ENCODE results near the gene CEACAM8. TPM values are rescaled to one million over a fixed set of nuclear protein-coding genes. Genes with fewer than 3 reads are reported as not detected.
A peak's percentile ranks its signal among the peaks of the same experiment; 100 is the strongest.
"Not testable (repeated sequence)": the region's sequence is repeated elsewhere in the genome, so short reads cannot be mapped to it uniquely, and the experiment has no call there.

Gene CEACAM8
- not detected for polyA plus RNA-seq

- Mint-ChIP-seq H3K4me1 (no peaks in the 10 kb centered on the region), H3K36me3 (no peaks in the 10 kb centered on the region)
Measured at GRCh38 chr19:42594617-42595489, at the start of gene CEACAM8. Gene CEACAM8, minus strand, starts transcription at chr19:42594924. Its CDS starts 96 bp downstream, at chr19:42594828.

DNA sequence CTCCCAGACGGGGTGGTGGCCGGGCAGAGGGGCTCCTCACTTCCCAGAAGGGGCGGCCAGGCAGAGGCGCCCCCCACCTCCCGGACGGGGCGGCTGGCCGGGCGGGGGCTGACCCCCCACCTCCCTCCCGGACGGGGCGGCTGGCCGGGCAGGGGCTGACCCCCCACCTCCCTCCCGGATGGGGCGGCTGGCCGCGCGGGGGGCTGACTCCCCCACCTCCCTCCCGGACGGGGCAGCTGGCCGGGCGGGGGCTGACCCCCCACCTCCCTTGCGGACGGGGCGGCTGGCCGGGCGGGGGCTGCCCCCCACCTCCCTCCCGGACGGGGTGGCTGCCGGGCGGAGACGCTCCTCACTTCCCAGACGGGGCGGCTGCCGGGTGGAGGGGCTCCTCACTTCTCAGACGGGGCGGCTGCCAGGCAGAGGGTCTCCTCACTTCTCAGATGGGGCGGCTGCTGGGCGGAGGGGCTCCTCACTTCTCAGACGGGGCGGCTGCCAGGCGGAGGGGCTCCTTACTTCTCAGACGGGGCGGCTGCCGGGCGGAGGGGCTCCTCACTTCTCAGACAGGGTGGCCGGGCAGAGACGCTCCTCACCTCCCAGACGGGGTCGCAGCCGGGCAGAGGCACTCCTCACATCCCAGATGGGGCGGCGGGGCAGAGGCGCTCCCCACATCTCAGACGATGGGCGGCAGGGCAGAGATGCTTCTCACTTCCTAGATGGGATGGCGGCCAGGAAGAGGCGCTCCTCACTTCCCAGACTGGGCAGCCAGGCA lies 44.8 kb upstream of the CEACAM8 start:
- H3K27me3 Mint-ChIP-seq (ENCODE audit: low read depth in 3 of 3); H3K9me3 Mint-ChIP-seq; H3K4me1 Mint-ChIP-seq; H3K36me3 Mint-ChIP-seq; H3K27ac Mint-ChIP-seq; DNase-seq; H3K4me3 Mint-ChIP-seq: not testable (repeated sequence)

More at GRCh38 chr19:42594617-42595489, at the start of gene CEACAM8:
- DNase-seq: no peak
- Mint-ChIP-seq H3K9me3 (no peaks in the 10 kb centered on the region), H3K27me3 (ENCODE audit: low read depth in 3 of 3) (peaks cover 4 to 11% (median 8%) of the 10 kb centered on the region in 3 donors), H3K27ac (no peak within 1 kb of the TSS), H3K4me3 (no peak within 1 kb of the TSS)

GRCh38 chr19:42635233-42635539 lies 40.5 kb upstream of the CEACAM8 start:
- Mint-ChIP-seq H3K4me3 (no peak overlapping the region), H3K27me3 (ENCODE audit: low read depth in 3 of 3) (peaks cover 4 to 8% (median 5%) of the 10 kb centered on the region in 3 donors), H3K9me3 (no peaks in the 10 kb centered on the region), H3K27ac (no peak overlapping the region), H3K36me3 (no peaks in the 10 kb centered on the region), H3K4me1 (no peaks in the 10 kb centered on the region)
- no peak for DNase-seq

DNA sequence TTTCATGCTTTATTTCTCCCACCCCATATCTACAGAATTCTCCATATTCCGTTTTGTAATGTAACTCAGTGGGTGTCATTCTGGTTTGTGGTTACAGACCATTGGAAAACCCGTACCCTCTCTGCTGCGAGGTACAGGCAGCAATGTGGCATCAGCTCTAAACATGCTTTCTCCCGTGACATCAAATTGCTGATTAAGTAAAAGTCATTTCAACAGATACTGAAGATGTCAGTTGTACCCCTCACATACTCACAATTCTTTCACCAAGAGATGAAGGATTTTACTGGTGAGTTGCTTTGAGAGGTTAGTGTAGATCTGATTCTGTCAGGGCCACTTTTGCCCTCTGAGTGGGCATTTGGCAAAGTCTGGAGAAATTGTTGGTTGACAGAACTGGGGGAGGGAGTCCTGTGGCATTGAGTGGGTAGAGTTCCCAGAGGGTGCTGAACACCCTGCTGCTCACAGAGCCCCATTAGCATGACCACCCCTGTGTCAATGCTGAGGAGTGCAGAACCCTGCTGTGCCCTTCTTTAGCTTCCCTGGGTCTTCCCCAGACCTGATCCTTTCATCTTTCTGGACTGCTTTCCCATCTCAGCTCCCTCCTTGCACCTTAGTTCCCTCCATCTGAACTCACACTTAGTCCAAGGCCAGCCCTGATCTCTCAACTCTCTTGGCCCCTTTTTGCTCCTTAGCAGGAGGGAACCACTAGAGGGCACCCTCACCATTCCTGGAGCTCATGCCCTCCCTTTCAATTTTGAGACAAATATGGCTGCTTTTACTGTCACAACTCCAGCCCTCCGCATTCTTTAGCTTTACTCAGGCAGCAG lies 39.9 kb upstream of the CEACAM8 start:
- H3K9me3 Mint-ChIP-seq: no peaks in the 10 kb centered on the region
- H3K4me1 Mint-ChIP-seq: no peaks in the 10 kb centered on the region
- no peaks in the 10 kb centered on the region for H3K36me3 Mint-ChIP-seq
- H3K27me3 Mint-ChIP-seq (ENCODE audit: low read depth in 3 of 3): peaks cover 4 to 8% (median 5%) of the 10 kb centered on the region in 3 donors
- no peak overlapping the region for H3K4me3 Mint-ChIP-seq
- H3K27ac Mint-ChIP-seq: no peak overlapping the region
- peak in 1 of 3 donors; percentile 5 for DNase-seq

DNA sequence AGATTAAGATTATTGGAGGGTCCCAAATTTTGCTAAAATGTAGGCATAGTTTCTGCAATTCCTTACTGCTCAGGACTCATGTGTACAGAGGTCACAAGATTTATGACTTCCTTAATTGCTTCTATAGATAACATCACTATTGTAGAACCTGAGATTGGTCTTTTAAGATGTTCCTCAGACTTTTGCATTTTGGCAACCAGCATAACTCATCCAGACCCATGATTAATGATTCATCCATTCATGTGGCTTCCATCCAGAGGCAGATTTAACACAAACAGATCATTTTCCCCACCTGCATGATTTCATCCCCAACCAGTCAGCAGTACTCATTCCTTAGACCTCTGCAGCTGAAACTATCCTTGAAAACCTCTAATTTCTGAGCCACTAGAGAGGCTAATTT lies 34.5 kb upstream of the CEACAM8 start:
- H3K36me3 Mint-ChIP-seq: no peaks in the 10 kb centered on the region
- H3K27ac Mint-ChIP-seq: no peak overlapping the region
- no peaks in the 10 kb centered on the region for H3K4me1 Mint-ChIP-seq
- peaks cover 2 to 8% (median 4%) of the 10 kb centered on the region in 3 donors for H3K27me3 Mint-ChIP-seq (ENCODE audit: low read depth in 3 of 3)
- no peak for DNase-seq
- no peaks in the 10 kb centered on the region for H3K9me3 Mint-ChIP-seq
- no peak overlapping the region for H3K4me3 Mint-ChIP-seq

- Mint-ChIP-seq H3K27me3 (ENCODE audit: low read depth in 3 of 3) (peaks cover 2 to 12% (median 4%) of the 10 kb centered on the region in 3 donors), H3K4me3 (no peak overlapping the region), H3K9me3 (no peaks in the 10 kb centered on the region), H3K36me3 (no peaks in the 10 kb centered on the region), H3K27ac (no peak overlapping the region), H3K4me1 (no peaks in the 10 kb centered on the region)
- DNase-seq: no peak
Measured at GRCh38 chr19:42628411-42629140, 33.9 kb upstream of the CEACAM8 start.

- H3K4me1 Mint-ChIP-seq: no peaks in the 10 kb centered on the region
- H3K4me3 Mint-ChIP-seq: no peak overlapping the region
- peaks cover 2 to 12% (median 4%) of the 10 kb centered on the region in 3 donors for H3K27me3 Mint-ChIP-seq (ENCODE audit: low read depth in 3 of 3)
- no peak for DNase-seq
- H3K9me3 Mint-ChIP-seq: no peaks in the 10 kb centered on the region
- H3K27ac Mint-ChIP-seq: no peak overlapping the region
- no peaks in the 10 kb centered on the region for H3K36me3 Mint-ChIP-seq
Measured at GRCh38 chr19:42627916-42628315, 33.2 kb upstream of the CEACAM8 start.

DNA sequence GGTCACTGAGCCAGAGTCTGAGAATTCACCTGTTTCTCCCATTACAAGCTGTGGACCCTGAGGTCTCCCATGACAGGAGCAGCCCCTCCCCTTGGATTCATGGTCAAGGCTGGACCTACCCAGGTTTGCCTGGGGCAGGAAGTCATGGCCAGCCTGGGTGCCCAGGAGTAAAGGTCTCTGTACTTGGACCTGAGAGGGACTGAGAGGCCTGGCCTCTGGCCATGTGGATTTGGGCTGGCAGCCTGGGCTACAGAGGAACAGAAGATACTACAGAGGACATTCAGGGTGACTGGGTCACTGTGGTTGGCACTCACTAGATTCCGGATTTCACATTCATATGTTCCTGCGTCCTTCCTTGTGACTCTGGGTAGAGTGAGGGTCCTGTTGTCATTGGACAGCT lies 31.5 kb upstream of the CEACAM8 start:
- H3K9me3 Mint-ChIP-seq: no peaks in the 10 kb centered on the region
- no peaks in the 10 kb centered on the region for H3K4me1 Mint-ChIP-seq
- no peaks in the 10 kb centered on the region for H3K36me3 Mint-ChIP-seq
- H3K27me3 Mint-ChIP-seq (ENCODE audit: low read depth in 3 of 3): peaks cover 1 to 3% (median 2%) of the 10 kb centered on the region in 3 donors
- H3K4me3 Mint-ChIP-seq: no peak overlapping the region
- DNase-seq: no peak
- H3K27ac Mint-ChIP-seq: no peak overlapping the region

DNA sequence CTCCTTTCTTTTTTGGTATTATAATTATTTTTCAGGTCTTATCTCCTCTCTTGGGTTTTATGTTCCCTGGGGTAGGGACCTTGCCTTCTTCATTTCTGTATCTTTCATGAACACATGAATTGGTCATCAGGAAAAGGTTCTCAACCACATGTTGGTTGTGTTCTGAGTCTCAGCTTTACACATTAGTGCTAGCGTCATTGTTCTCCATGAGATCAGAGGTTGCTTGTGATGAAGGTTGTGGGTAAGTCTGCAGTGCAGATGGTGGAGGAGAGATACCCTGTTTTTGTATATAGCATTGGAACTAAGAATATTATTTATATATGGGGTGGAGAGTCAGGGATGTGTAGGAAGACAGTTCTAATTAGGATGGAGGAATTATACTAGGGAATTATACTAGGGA lies 24.5 kb upstream of the CEACAM8 start:
- no peak for DNase-seq
- H3K4me3 Mint-ChIP-seq: no peak overlapping the region
- no peaks in the 10 kb centered on the region for H3K9me3 Mint-ChIP-seq
- no peaks in the 10 kb centered on the region for H3K36me3 Mint-ChIP-seq
- H3K27me3 Mint-ChIP-seq (ENCODE audit: low read depth in 3 of 3): peaks cover 3 to 9% (median 4%) of the 10 kb centered on the region in 3 donors
- H3K27ac Mint-ChIP-seq: no peak overlapping the region
- H3K4me1 Mint-ChIP-seq: no peaks in the 10 kb centered on the region

DNA sequence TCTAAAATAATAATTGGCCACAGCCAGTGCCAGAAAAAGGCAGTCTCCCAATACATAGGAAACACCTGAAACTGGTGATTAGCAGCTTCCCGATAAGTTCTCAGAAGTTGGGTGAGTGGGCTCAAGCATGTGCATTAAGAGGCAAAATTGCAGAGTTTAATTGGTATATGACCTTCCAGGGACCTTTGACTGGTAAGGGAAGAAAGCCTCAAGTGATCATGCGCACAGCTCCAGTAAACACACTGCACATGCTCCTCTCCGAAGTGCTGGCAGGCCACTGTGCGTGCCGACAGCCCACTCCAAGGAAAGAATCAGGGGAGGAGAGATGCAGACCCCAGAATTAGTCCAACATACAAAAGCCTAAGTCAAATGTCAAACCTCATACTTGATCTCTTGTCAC lies 18.9 kb upstream of the CEACAM8 start:
- Mint-ChIP-seq H3K27me3 (ENCODE audit: low read depth in 3 of 3) (peaks cover 3 to 8% (median 3%) of the 10 kb centered on the region in 3 donors), H3K4me3 (no peak overlapping the region), H3K9me3 (no peaks in the 10 kb centered on the region), H3K36me3 (no peaks in the 10 kb centered on the region), H3K4me1 (no peaks in the 10 kb centered on the region), H3K27ac (no peak overlapping the region)
- no peak for DNase-seq

- not testable (repeated sequence) for H3K27ac Mint-ChIP-seq, DNase-seq, H3K36me3 Mint-ChIP-seq, H3K4me1 Mint-ChIP-seq, H3K9me3 Mint-ChIP-seq, H3K4me3 Mint-ChIP-seq
- H3K27me3 Mint-ChIP-seq (ENCODE audit: low read depth in 3 of 3): peaks cover 2 to 13% (median 3%) of the 10 kb centered on the region in 3 donors
Measured at GRCh38 chr19:42610401-42610915, 15.7 kb upstream of the CEACAM8 start.

GRCh38 chr19:42606660-42607351 lies 12.1 kb upstream of the CEACAM8 start:
- H3K9me3 Mint-ChIP-seq: no peaks in the 10 kb centered on the region
- no peak overlapping the region for H3K4me3 Mint-ChIP-seq
- no peaks in the 10 kb centered on the region for H3K4me1 Mint-ChIP-seq
- no peaks in the 10 kb centered on the region for H3K36me3 Mint-ChIP-seq
- no peak overlapping the region for H3K27ac Mint-ChIP-seq
- H3K27me3 Mint-ChIP-seq (ENCODE audit: low read depth in 3 of 3): peaks cover under 1 to 15% (median 4%) of the 10 kb centered on the region in 3 donors
- DNase-seq: peak in 2 of 3 donors; percentile 11 to 15
